Loucy (cell line): ENCODE data around the gene TTC14.
"Not testable (repeated sequence)": the region's sequence is repeated elsewhere in the genome, so short reads cannot be mapped to it uniquely, and the experiment has no call there.

Experiments
- H2AFZ ChIP-seq: fragments of 200-600 bp; sonication (generic); 2 replicates; pipeline ENCODE4 v1.6.0; 2016; ENCODE audit warnings: antibody characterized with exemption, mild to moderate bottlenecking, low read length, moderate library complexity
- H3F3A ChIP-seq: fragments of 200-600 bp; 2 replicates; pipeline ENCODE4 v1.6.0; 2016; ENCODE audit warnings: antibody characterized with exemption, low read depth, mild to moderate bottlenecking
- H3K27me3 ChIP-seq: fragments of 200-600 bp; sonication (generic); 2 replicates; pipeline ENCODE4 v1.6.1; 2014; ENCODE audit warnings: low read length, mild to moderate bottlenecking; ENCODE audit not compliant: insufficient read depth, poor library complexity, severe bottlenecking
- H3K36me3 ChIP-seq: fragments of 200-600 bp; sonication (generic); 2 replicates; pipeline ENCODE4 v1.6.1; 2016; ENCODE audit warnings: low read length; ENCODE audit not compliant: insufficient read depth
- H3K4me1 ChIP-seq: fragments of 200-600 bp; sonication (generic); 2 replicates; pipeline ENCODE4 v1.5.1; 2014; ENCODE audit warnings: low read length, mild to moderate bottlenecking; ENCODE audit not compliant: insufficient read depth, poor library complexity, severe bottlenecking
- H3K4me2 ChIP-seq: fragments of 200-600 bp; sonication (generic); 2 replicates; pipeline ENCODE4 v1.6.0; 2014; ENCODE audit warnings: antibody characterized with exemption, low read length, low read depth, mild to moderate bottlenecking; ENCODE audit not compliant: poor library complexity, severe bottlenecking
- H3K4me3 ChIP-seq: fragments of 200-600 bp; sonication (generic); 2 replicates; pipeline ENCODE4 v1.5.1; 2014; ENCODE audit warnings: low read length, mild to moderate bottlenecking, mixed read lengths; ENCODE audit not compliant: poor library complexity, severe bottlenecking
- H3K79me2 ChIP-seq: fragments of 200-600 bp; sonication (generic); 2 replicates; pipeline ENCODE4 v1.6.1; 2014; ENCODE audit warnings: low read length; ENCODE audit not compliant: insufficient read depth
- H3K9ac ChIP-seq: fragments of 200-600 bp; sonication (generic); 2 replicates; pipeline ENCODE4 v1.6.0; 2014; ENCODE audit warnings: mild to moderate bottlenecking, low read depth, low read length, moderate library complexity; ENCODE audit not compliant: poor library complexity, severe bottlenecking
- H3K9me2 ChIP-seq: fragments of 200-600 bp; sonication (generic); replicated peaks from 2 replicates; pipeline ENCODE4 v1.6.1; 2016; ENCODE audit warnings: low read depth, low read length, mixed read lengths
- H3K9me3 ChIP-seq: fragments of 200-600 bp; sonication (generic); 2 replicates; pipeline ENCODE4 v1.6.1; 2014; ENCODE audit warnings: mild to moderate bottlenecking, antibody characterized with exemption, low read length, low read depth; ENCODE audit not compliant: insufficient read depth
- H4K20me1 ChIP-seq: fragments of 200-600 bp; sonication (generic); 2 replicates; pipeline ENCODE4 v1.6.0; 2014; ENCODE audit warnings: antibody characterized with exemption, low read length, mild to moderate bottlenecking; ENCODE audit not compliant: insufficient read depth, poor library complexity, severe bottlenecking
- CTCF ChIP-seq: fragments of 200-600 bp; sonication (generic); conservative IDR thresholded peaks from 2 replicates; pipeline ENCODE4 v1.5.1; 2014; ENCODE audit warnings: mild to moderate bottlenecking, antibody characterized with exemption, low read length
- EZH2phosphoT487 ChIP-seq: fragments of 200-600 bp; IDR thresholded peaks from 2 replicates; pipeline ENCODE4 v1.6.1; 2018; ENCODE audit warnings: antibody characterized with exemption, mild to moderate bottlenecking, moderate library complexity, borderline replicate concordance

Gene TTC14

GRCh38 chr3:180580934-180581333 is 21.0 kb upstream of the TTC14 start:
- Histone ChIP-seq H2AFZ (no peak overlapping the region), H3K4me2 (no peak overlapping the region), H3K9me3 (no peaks in the 10 kb centered on the region), H4K20me1 (no peaks in the 10 kb centered on the region), H3K4me1 (no peaks in the 10 kb centered on the region), H3K27me3 (no peaks in the 10 kb centered on the region), H3K36me3 (no peaks in the 10 kb centered on the region), H3K4me3 (no peak overlapping the region), H3K9ac (no peak overlapping the region), H3K9me2 (no peaks in the 10 kb centered on the region), H3F3A (no peaks in the 10 kb centered on the region), H3K79me2 (no peaks in the 10 kb centered on the region)
- TF ChIP-seq EZH2phosphoT487 (no peak), CTCF (no peak)

- Histone ChIP-seq H3K9me2 (no peaks in the 10 kb centered on the region), H3K9ac (no peak overlapping the region), H2AFZ (no peak overlapping the region), H3K27me3 (no peaks in the 10 kb centered on the region), H3F3A (no peaks in the 10 kb centered on the region), H3K4me2 (no peak overlapping the region), H3K79me2 (no peaks in the 10 kb centered on the region), H4K20me1 (no peaks in the 10 kb centered on the region), H3K9me3 (no peaks in the 10 kb centered on the region), H3K4me3 (no peak overlapping the region), H3K36me3 (no peaks in the 10 kb centered on the region), H3K4me1 (no peaks in the 10 kb centered on the region)
- TF ChIP-seq CTCF = no peak
- no peak for TF ChIP-seq EZH2phosphoT487
Measured at GRCh38 chr3:180590396-180590795, 11.6 kb upstream of the TTC14 start.

- H3F3A ChIP-seq, H3K4me1 ChIP-seq, H2AFZ ChIP-seq, H3K36me3 ChIP-seq, H3K27me3 ChIP-seq, H3K9me2 ChIP-seq, H3K9me3 ChIP-seq, H3K79me2 ChIP-seq, H3K4me3 ChIP-seq, H4K20me1 ChIP-seq, H3K9ac ChIP-seq, H3K4me2 ChIP-seq: not testable (repeated sequence)
Measured at GRCh38 chr3:180593631-180594030, 8.3 kb upstream of the TTC14 start.
